PC-9 (cell line): ENCODE measurements around the gene BAIAP3. TPM values are rescaled to one million over a fixed set of nuclear protein-coding genes. Genes with fewer than 3 reads are reported as not detected.

Source experiments
- BruUV-seq: library from RNA; stranded (reverse); fragments of 400-500 nt; replicated peaks from 2 replicates; lab custom pipeline; 2021; lab: Mats Ljungman, UMichigan
- CTCF ChIA-PET: fragments of 300-600 bp; sonication (Branson Sonifier 250); formaldehyde crosslinking; loops from one replicate; lab custom pipeline; 2022; ENCODE audit warnings: antibody characterized with exemption; lab: Charles Lee
- POLR2A ChIA-PET: fragments of 300-600 bp; sonication (Branson Sonifier 250); formaldehyde crosslinking; loops from one replicate; lab custom pipeline; 2022; ENCODE audit warnings: antibody characterized with exemption; ENCODE audit not compliant: unreplicated experiment; lab: Charles Lee
- DNase-seq, 2 experiments: peaks; one replicate each; pipeline versions ENCODE4 v3.0.0 to v3.0.0-alpha.2; 2015 to 2022; ENCODE audit warnings: mixed read lengths in 1 of 2
- H2AFZ ChIP-seq: fragments of 200-600 bp; sonication (generic); 2 replicates; pipeline ENCODE4 v1.8.1; 2017; ENCODE audit warnings: antibody characterized with exemption
- H3F3A ChIP-seq: fragments of 200-600 bp; sonication (generic); 2 replicates; pipeline ENCODE4 v1.8.1; 2017; ENCODE audit warnings: antibody characterized with exemption, mild to moderate bottlenecking, low read depth; ENCODE audit not compliant: insufficient read depth
- H3K27ac ChIP-seq: fragments of 200-600 bp; sonication (generic); 2 replicates; pipeline ENCODE4 v1.6.1; 2016; ENCODE audit warnings: mixed run types
- H3K27me3 ChIP-seq: fragments of 200-600 bp; sonication (generic); 2 replicates; pipeline ENCODE4 v1.6.1; 2016; ENCODE audit warnings: low read depth, mixed run types; ENCODE audit not compliant: insufficient read depth
- H3K36me3 ChIP-seq: fragments of 200-600 bp; sonication (generic); 2 replicates; pipeline ENCODE4 v1.6.1; 2016; ENCODE audit warnings: low read depth, mixed run types
- H3K4me1 ChIP-seq: fragments of 200-600 bp; sonication (generic); replicated peaks from 2 replicates; pipeline ENCODE4 v1.6.1; 2016; ENCODE audit warnings: mixed run types; ENCODE audit not compliant: insufficient read depth
- H3K4me2 ChIP-seq: fragments of 200-600 bp; sonication (generic); 2 replicates; pipeline ENCODE4 v1.6.1; 2017; ENCODE audit warnings: mixed run types
- H3K4me3 ChIP-seq: fragments of 200-600 bp; sonication (generic); 2 replicates; pipeline ENCODE4 v1.6.1; 2016; ENCODE audit warnings: mixed run types
- H3K79me2 ChIP-seq: fragments of 200-600 bp; sonication (generic); 2 replicates; pipeline ENCODE4 v1.6.1; 2017; ENCODE audit warnings: low read depth, mixed run types
- H3K9me2 ChIP-seq: fragments of 200-600 bp; sonication (generic); 2 replicates; pipeline ENCODE4 v1.8.1; 2017; ENCODE audit warnings: mild to moderate bottlenecking; ENCODE audit not compliant: insufficient read depth
- H3K9me3 ChIP-seq: fragments of 200-600 bp; sonication (generic); 2 replicates; pipeline ENCODE4 v1.8.1; 2016; ENCODE audit warnings: low read depth; ENCODE audit not compliant: insufficient read depth
- H4K20me1 ChIP-seq: fragments of 200-600 bp; sonication (generic); 2 replicates; pipeline ENCODE4 v1.8.1; 2017; ENCODE audit not compliant: insufficient read depth
- EZH2 ChIP-seq: fragments of 200-600 bp; sonication (generic); IDR thresholded peaks from 2 replicates; pipeline ENCODE4 v1.8.0; 2017; ENCODE audit warnings: antibody characterized with exemption, low read depth
- intact Hi-C: fragments of 100-400 bp; cut with micrococcal nuclease; formaldehyde crosslinking; loops from one replicate; pipeline ENCODE4 v1.10.0; 2022; ENCODE audit not compliant: unreplicated experiment
- total RNA-seq: library from RNA; stranded (reverse); gene quantifications from 2 replicates; pipeline ENCODE4 v1.2.3, GENCODE V29; 2021
- TF ChIP-seq, protein P1 (sequence below): fragments of 200-600 bp; sonication (generic); conservative IDR thresholded peaks from 2 replicates; pipeline ENCODE4 v1.6.1; 2017; ENCODE audit warnings: mixed run types, antibody characterized with exemption, mild to moderate bottlenecking, moderate library complexity

The BAIAP3 gene
- total RNA-seq, 1 experiment from 2014 or later: 35.0 TPM

DNA sequence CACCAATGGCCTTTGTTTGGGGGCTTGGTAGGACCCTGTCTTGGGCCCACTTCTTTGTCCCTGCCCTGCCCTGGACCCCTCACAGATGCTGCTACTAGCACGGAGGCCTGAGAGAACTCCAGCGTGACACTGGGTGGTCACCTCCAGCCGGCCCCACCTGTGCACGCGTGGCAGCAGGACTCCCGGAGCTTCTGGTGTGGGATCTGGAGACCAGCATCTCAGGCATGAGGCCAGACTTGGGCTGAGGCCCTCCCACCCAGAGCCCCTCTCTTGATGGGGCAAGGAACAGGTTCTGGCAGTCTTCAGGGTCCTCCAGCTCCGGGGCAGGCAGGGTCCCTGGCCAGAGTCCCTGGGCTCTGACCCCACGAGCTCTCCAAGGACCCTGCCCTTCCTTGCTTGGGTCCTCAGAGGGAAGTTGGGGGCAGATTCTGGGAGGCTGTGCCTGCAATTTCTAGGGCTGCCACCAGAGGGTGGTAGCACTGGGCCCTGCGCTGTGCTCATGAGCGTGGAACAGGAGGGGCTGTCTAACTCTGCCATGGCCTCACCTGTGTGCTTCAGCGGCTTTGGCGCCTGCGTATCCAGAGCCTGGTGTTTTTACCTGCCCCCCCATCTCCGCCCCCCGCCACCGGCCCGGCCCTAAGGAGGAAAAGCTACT, 3.1 kb upstream of the BAIAP3 start:
- ChIA-PET POLR2A (no interaction called here), CTCF (interaction anchor here (0.6 kb wide), 2 partner anchors 28 to 89 kb away, joined by 3 to 10 read pairs; no protein-coding TSS in a partner anchor)
- Histone ChIP-seq H3K27ac (no peak overlapping the region), H3K36me3 (no peaks in the 10 kb centered on the region), H3K9me3 (no peaks in the 10 kb centered on the region), H3K4me2 (no peak overlapping the region), H3K4me3 (no peak overlapping the region), H4K20me1 (no peaks in the 10 kb centered on the region), H3F3A (peaks cover 12% of the 10 kb centered on the region; the same call in 1 of the 2 replicates), H3K79me2 (no peaks in the 10 kb centered on the region), H2AFZ (no peak overlapping the region), H3K27me3 (no peaks in the 10 kb centered on the region), H3K4me1 (peaks cover 15% of the 10 kb centered on the region), H3K9me2 (no peaks in the 10 kb centered on the region)
- DNase-seq: no peak
- intact Hi-C loops: loop anchor here (5.0 kb wide), 1 partner anchor 282 kb away; the partner anchor contains the start of genes CRAMP1 and IFT140
- BruUV-seq: no TSS peak
- TF ChIP-seq, protein P1, sequence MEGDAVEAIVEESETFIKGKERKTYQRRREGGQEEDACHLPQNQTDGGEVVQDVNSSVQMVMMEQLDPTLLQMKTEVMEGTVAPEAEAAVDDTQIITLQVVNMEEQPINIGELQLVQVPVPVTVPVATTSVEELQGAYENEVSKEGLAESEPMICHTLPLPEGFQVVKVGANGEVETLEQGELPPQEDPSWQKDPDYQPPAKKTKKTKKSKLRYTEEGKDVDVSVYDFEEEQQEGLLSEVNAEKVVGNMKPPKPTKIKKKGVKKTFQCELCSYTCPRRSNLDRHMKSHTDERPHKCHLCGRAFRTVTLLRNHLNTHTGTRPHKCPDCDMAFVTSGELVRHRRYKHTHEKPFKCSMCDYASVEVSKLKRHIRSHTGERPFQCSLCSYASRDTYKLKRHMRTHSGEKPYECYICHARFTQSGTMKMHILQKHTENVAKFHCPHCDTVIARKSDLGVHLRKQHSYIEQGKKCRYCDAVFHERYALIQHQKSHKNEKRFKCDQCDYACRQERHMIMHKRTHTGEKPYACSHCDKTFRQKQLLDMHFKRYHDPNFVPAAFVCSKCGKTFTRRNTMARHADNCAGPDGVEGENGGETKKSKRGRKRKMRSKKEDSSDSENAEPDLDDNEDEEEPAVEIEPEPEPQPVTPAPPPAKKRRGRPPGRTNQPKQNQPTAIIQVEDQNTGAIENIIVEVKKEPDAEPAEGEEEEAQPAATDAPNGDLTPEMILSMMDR: peak; percentile 66
- TF ChIP-seq EZH2: no peak

DNA sequence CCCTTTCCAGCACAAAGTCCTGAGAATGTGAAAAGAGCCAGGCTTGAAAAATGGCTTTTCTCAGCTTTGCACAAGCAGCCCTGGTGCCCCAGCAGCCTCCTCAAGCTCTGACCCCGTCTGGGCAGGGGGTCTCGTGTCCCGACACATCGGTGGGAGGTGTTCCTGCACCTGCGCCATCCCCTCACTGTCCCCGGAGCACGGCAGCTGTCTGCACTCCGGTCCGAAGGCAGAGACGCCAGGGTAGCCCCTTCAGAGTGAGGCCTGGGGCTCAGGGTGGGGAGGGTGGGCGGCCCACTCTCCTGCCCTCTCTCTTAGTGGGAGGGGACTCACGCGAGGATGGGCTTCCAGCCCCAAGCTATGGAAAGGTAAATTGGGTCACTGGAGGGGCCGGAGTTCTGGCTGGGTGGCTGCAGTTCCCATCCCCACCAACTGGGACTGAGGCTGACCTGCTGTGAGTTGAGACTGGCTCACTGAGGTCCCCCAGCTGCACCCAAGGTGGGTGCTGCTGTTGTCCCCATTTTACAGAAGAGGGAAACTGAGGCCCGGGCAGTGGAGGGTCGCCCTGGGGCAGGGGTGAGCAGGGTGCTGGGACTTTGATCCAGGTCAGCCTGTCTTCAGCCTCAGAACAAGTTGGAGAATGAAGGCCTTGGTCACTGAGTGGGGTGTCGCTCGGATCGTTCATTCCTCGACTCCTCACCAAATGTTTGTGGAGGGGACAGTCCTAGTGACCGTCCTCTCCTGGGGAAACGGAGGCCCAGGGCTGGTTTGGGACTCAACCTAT, 2.3 kb upstream of the BAIAP3 start:
- H3K27me3 ChIP-seq: no peaks in the 10 kb centered on the region
- H3K4me3 ChIP-seq: peak overlapping the region; percentile 49; the same call in 1 of the 2 replicates
- H3K9me3 ChIP-seq: no peaks in the 10 kb centered on the region
- peak overlapping the region; percentile 71; the same call in 1 of the 2 replicates for H2AFZ ChIP-seq
- H3K79me2 ChIP-seq: no peaks in the 10 kb centered on the region
- intact Hi-C loops: loop anchor here (5.0 kb wide), 1 partner anchor 281 kb away; the partner anchor contains the start of genes CRAMP1 and IFT140
- peaks cover 9% of the 10 kb centered on the region; the same call in 1 of the 2 replicates for H3F3A ChIP-seq
- H3K4me2 ChIP-seq: peak overlapping the region; percentile 82
- TSS peak; percentile 87 for BruUV-seq
- CTCF ChIA-PET: interaction anchor here (0.6 kb wide), 2 partner anchors 28 to 89 kb away, joined by 3 to 10 read pairs; no protein-coding TSS in a partner anchor
- no peaks in the 10 kb centered on the region for H4K20me1 ChIP-seq
- no peak for DNase-seq
- no peak overlapping the region for H3K27ac ChIP-seq
- TF ChIP-seq EZH2: no peak
- TF ChIP-seq, protein P1: no peak
- POLR2A ChIA-PET: interaction anchor here (0.6 to 1.2 kb wide), 4 partner anchors 12 to 90 kb away, joined by 3 to 14 read pairs (median 6); partner anchors contain the start of gene UQCC4
- no peaks in the 10 kb centered on the region for H3K36me3 ChIP-seq
- peaks cover 15% of the 10 kb centered on the region for H3K4me1 ChIP-seq
- H3K9me2 ChIP-seq: no peaks in the 10 kb centered on the region
